HG03378 (cell line): Measurements from ENCODE around the gene PKP2.
A peak's percentile ranks its signal among the peaks of the same experiment; 100 is the strongest.

Source experiments
- ATAC-seq: cut with Tn5 transposase; IDR thresholded peaks from one replicate; pipeline ENCODE4 v1.9.1; 2021; ENCODE audit warnings: mild to moderate bottlenecking, moderate library complexity; ENCODE audit not compliant: unreplicated experiment

The PKP2 gene

GRCh38 chr12:32896432-32897280, at the start of gene PKP2:
TSS of gene PKP2 (minus strand) at chr12:32896777. CDS start at chr12:32896731, 46 bp downstream.
- no peak for ATAC-seq

- no peak for ATAC-seq
Observed at GRCh38 chr12:32944195-32944594, 47.6 kb upstream of the PKP2 start.

DNA sequence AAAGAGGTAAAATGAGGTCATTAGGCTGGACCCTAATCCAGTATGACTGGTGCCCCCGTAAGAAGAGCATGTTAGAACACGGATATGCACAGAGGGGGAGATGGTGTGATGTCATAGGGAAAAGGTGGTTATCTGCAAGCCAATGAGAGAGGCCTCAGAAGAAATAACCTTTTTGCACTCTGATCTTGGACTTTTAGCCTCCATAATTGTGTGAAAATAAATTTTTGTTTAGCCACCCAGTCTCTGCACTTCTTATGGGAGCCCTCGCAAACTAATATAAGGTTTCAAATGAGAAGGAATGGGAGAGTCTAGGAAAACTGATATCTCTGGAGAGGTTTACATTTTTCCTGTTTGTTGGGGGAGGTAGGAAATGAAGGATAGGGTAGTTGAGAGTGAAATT, 43.2 kb upstream of the PKP2 start:
- ATAC-seq = no peak

GRCh38 chr12:32926963-32927362, 30.4 kb upstream of the PKP2 start:
- no peak for ATAC-seq

- ATAC-seq = no peak
Observed at GRCh38 chr12:32926356-32926755, 29.8 kb upstream of the PKP2 start.

DNA sequence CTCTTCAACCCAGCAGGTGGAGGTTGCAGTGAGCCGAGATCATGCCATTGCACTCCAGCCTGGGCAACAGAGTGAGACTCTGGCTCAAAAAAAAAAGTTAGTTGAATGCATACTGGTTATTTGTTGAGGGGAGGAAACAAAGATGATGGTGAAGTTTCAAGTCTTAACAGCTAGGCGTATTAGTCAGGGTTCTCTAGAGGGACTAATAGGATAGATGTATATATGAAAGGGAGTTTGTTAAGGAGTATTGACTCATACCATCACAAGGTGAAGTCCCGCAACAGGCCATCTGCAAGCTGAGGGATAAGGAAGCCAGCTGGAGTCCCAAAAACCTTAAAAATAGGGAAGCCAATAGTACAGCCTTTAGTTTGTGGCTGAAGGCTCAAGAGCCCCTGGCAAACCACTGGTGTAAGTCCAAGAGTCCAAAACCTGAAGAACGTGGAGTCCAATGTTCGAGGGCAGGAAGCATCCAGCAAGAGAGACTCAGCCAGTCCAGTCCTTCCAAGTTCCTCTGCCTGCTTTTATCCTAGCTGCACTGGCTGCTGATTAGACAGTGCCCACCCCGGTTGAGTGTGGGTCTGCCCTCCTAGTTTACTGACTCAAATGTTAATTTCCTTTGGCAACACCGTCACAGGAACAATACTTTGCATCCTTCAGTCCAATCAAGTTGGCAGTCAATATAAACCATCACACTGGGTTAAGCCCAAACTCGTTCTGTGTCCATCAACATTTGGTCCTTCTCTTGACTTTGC, 26.1 kb upstream of the PKP2 start:
- no peak for ATAC-seq

- no peak for ATAC-seq
Observed at GRCh38 chr12:32921397-32921796, 24.8 kb upstream of the PKP2 start.

GRCh38 chr12:32920506-32921085, 24.0 kb upstream of the PKP2 start:
- no peak for ATAC-seq

GRCh38 chr12:32918890-32919801, 22.6 kb upstream of the PKP2 start:
- peak; percentile 70 for ATAC-seq

- ATAC-seq = no peak
Observed at GRCh38 chr12:32917094-32917611, 20.6 kb upstream of the PKP2 start.

GRCh38 chr12:32907898-32908476, 11.4 kb upstream of the PKP2 start:
- no peak for ATAC-seq

DNA sequence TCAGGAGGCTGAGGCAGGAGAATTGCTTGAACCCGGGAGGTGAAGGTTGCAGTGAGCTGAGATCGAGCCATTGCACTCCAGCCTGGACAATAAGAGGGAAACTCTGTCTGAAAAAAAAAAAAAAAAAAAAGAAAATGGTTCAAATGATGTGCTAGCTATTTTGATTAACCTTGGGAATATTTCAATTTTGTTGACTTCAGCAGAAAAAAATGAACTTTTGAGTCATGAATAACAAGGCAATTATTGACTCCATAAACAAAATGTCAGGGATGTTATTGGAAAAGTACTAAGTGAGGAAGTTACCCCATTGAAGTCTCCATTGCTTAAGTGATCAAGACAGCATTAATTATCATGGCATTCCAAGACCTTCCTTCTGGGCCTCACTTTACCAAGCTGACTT, 10.6 kb upstream of the PKP2 start:
- ATAC-seq = no peak

DNA sequence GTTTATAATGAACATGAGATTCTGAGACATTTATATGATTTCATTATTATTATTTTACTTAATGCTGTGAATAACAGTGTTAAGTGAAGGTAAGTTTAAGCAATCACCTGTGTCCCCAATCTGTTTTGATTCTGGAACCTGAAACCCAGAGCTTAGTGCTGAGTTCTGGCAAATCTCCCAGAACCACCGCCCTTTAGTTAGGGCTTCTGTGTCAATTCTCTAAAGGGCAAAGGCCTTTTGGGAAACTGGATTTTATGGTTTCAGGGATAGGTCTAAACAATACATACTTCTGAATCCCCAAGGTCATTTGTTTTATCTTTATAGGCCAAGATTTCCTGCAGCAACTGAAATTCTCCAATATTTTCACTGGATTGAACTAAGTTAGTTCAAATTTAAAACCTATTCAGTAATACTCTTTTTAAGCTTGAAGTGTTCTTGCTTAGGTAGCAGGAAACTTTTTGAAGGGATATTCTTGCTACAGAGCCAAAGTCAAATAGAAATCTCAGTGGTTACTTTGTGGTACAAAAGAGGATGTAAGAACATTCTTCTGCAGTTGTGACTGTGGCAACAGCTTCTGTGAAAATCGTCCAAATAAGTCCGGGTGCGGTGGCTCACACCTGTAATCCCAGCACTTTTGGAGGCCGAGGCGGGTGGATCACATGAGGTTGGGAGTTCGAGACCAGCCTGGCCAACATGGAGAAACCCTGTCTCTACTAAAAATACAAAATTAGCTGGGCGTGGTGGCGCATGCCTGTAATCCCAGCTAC, 10.0 kb upstream of the PKP2 start:
- ATAC-seq = peak; percentile 100

- no peak for ATAC-seq
Observed at GRCh38 chr12:32903763-32904162, 7.2 kb upstream of the PKP2 start.

DNA sequence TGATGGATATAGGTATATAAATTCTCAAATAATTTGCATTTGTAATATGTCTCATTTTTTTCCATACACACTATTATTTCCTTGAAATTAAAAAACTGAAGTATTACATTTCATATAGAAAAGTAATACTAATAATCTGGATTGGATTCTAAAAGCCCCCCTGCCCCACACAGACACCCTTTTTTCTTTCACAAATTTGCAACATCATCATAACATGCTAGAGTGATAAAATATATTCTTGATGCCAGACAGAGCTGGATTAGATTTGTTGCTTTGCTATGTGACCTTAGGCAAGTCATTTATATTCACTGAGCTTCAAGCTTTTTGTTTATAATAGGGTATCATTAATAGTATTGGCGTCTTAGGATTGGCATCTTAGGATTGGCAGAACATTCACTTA, 6.7 kb upstream of the PKP2 start:
- ATAC-seq = no peak

- ATAC-seq = no peak
Observed at GRCh38 chr12:32902287-32902997, 5.9 kb upstream of the PKP2 start.

DNA sequence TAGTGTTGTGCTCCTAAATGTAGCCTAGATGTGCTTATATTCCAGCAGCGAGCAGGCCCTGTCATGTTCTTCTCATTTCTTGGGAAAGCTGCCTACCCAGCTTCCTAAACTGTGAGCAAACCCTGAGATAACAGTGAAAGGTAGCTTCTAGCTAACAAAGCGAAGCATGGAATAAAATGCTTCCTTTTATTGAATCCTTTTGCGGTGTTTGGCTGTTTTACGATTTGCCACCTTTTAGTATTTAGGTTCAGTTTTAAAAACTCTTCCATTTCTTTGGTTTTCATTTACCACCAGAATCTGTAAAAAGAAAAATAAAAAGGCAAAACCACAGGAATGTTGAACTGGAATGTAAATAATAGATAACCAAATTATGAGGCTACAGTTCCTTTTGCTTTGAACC, 5.0 kb upstream of the PKP2 start:
- no peak for ATAC-seq

GRCh38 chr12:32897687-32898573, 1.4 kb upstream of the PKP2 start:
- no peak for ATAC-seq
